Thoracic aorta (tissue), 2 donors: ENCODE results near the gene MLPH. TPM values are rescaled to one million over a fixed set of nuclear protein-coding genes. Genes with fewer than 3 reads are reported as not detected.
A peak's percentile ranks its signal among the peaks of the same experiment; 100 is the strongest.

Experiments used
- ATAC-seq: fragments of 150-250 bp; one replicate; pipeline ENCODE4 v1.8.0; 2017; ENCODE audit warnings: low read depth; ENCODE audit not compliant: insufficient number of reproducible peaks, low FRiP score
- DNase-seq: peaks from one replicate; pipeline ENCODE4 v3.0.0-alpha.2; 2020; ENCODE audit warnings: low spot score
- H3K27ac ChIP-seq, 2 donors: fragments of 200-600 bp; sonication (generic); 1 replicate in 1 of 2; 2 replicates in 1 of 2; pipeline ENCODE4 v1.5.1; 2016; ENCODE audit warnings: mild to moderate bottlenecking in 2 of 2, moderate library complexity in 2 of 2
- H3K27me3 ChIP-seq: fragments of 200-600 bp; sonication (generic); replicated peaks from 2 replicates; pipeline ENCODE4 v1.6.0; 2016; ENCODE audit warnings: mild to moderate bottlenecking; ENCODE audit not compliant: insufficient read depth
- H3K36me3 ChIP-seq: fragments of 200-600 bp; sonication (generic); one replicate; pipeline ENCODE4 v1.5.1; 2016
- H3K4me1 ChIP-seq, 2 donors: fragments of 200-600 bp; sonication (generic); 1 replicate in 1 of 2; 2 replicates in 1 of 2; pipeline versions ENCODE4 v1.5.1 to v1.6.0; 2016; ENCODE audit warnings: low read depth in 2 of 2, mild to moderate bottlenecking in 1 of 2; ENCODE audit not compliant: control insufficient read depth in 1 of 2
- H3K4me3 ChIP-seq: fragments of 200-600 bp; sonication (generic); 2 replicates; pipeline ENCODE4 v1.5.1; 2016; ENCODE audit warnings: mild to moderate bottlenecking
- H3K9me3 ChIP-seq: fragments of 200-600 bp; sonication (generic); 2 replicates; pipeline ENCODE4 v1.5.1; 2016
- CTCF ChIP-seq: fragments of 200-600 bp; sonication (generic); IDR thresholded peaks from one replicate; pipeline ENCODE4 v1.5.1; 2019; ENCODE audit warnings: antibody characterized with exemption
- total RNA-seq, 2 donors: library from RNA; depleted of rRNA; stranded (reverse); fragments of >200 nt; gene quantifications; one replicate each; pipeline versions ENCODE4 v1.1.0 to v1.2.3, GENCODE V29; 2016

Gene MLPH
- total RNA-seq, 2 donors from 2014 or later, result 2.0 to 7.4 TPM

- peaks cover 5 to 21% of the 10 kb centered on the region in 2 donors for H3K4me1 ChIP-seq
- ATAC-seq (no peak), DNase-seq (no peak)
- no peak overlapping the region for H3K4me3 ChIP-seq
- no peaks in the 10 kb centered on the region for H3K9me3 ChIP-seq
- TF ChIP-seq CTCF, result peak; percentile 54
- H3K27ac ChIP-seq, result no peak overlapping the region
- no peaks in the 10 kb centered on the region for H3K27me3 ChIP-seq
- H3K36me3 ChIP-seq, result no peaks in the 10 kb centered on the region
Measured at GRCh38 chr2:237471438-237472186, 15.4 kb upstream of the MLPH start.

GRCh38 chr2:237472187-237472712 is 14.8 kb upstream of the MLPH start:
- Histone ChIP-seq H3K9me3 (no peaks in the 10 kb centered on the region), H3K4me3 (no peak overlapping the region), H3K27ac (no peak overlapping the region), H3K4me1 (peaks cover 5 to 21% of the 10 kb centered on the region in 2 donors), H3K27me3 (no peaks in the 10 kb centered on the region), H3K36me3 (no peaks in the 10 kb centered on the region)
- no peak for DNase-seq
- TF ChIP-seq CTCF, result no peak
- no peak for ATAC-seq

- peaks cover 5 to 21% of the 10 kb centered on the region in 2 donors for H3K4me1 ChIP-seq
- peak overlapping the region in 1 of 2 donors; percentile 81 for H3K27ac ChIP-seq
- H3K27me3 ChIP-seq, result no peaks in the 10 kb centered on the region
- no peak for DNase-seq
- no peak overlapping the region for H3K4me3 ChIP-seq
- H3K9me3 ChIP-seq, result no peaks in the 10 kb centered on the region
- no peak for ATAC-seq
- H3K36me3 ChIP-seq, result no peaks in the 10 kb centered on the region
- no peak for TF ChIP-seq CTCF
Measured at GRCh38 chr2:237472909-237473877, 13.9 kb upstream of the MLPH start.

GRCh38 chr2:237473878-237474441 is 13.1 kb upstream of the MLPH start:
- DNase-seq (no peak), ATAC-seq (no peak)
- Histone ChIP-seq H3K4me3 (no peak overlapping the region), H3K36me3 (no peaks in the 10 kb centered on the region), H3K4me1 (peaks cover 5 to 25% of the 10 kb centered on the region in 2 donors), H3K9me3 (no peaks in the 10 kb centered on the region), H3K27me3 (no peaks in the 10 kb centered on the region), H3K27ac (peak overlapping the region; percentile 74 to 81)
- TF ChIP-seq CTCF, result no peak
